ENCODE measurements around the gene CMTM7. TPM values are rescaled to one million over a fixed set of nuclear protein-coding genes. Genes with fewer than 3 reads are reported as not detected.

CMTM7 gene
- total and polyA plus RNA-seq, 9 of the 15 experiments (the other 6 are each of a cell fraction or from before 2014, with no cell fraction given): 0.03 to 1.6 (median 0.42) TPM; not detected in 4

- TF ChIP-seq ZNF584 (CRISPR knock-in tag; IDR thresholded peaks at IDR 0.05; ENCODE audit: low read depth): no peak
- TF ChIP-seq RBFOX2 (IDR thresholded peaks at IDR 0.05; ENCODE audit: low read depth, low read length): no peak
- TF ChIP-seq NFE2 (IDR thresholded peaks at IDR 0.05; ENCODE audit: low read depth): peak; percentile 41
- TF ChIP-seq SAFB2 (IDR thresholded peaks at IDR 0.05; ENCODE audit: borderline replicate concordance, low read depth, low read length, severe bottlenecking): no peak
- TF ChIP-seq LEF1 (IDR thresholded peaks at IDR 0.05): no peak
- TF ChIP-seq ZFP36 (IDR thresholded peaks at IDR 0.05; ENCODE audit: low read depth, low read length, partially characterized antibody): no peak
- TF ChIP-seq ARID3A (IDR thresholded peaks at IDR 0.05; ENCODE audit: borderline replicate concordance, low read depth, low read length): no peak
- no peak for TF ChIP-seq NONO (IDR thresholded peaks at IDR 0.05; ENCODE audit: low read depth in 2 of 2, low read length in 1 of 2)
- TF ChIP-seq MAFG (tag; conservative IDR thresholded peaks at IDR 0.05): peak; percentile 63
- no peak for TF ChIP-seq DMBX1 (CRISPR knock-in tag; IDR thresholded peaks at IDR 0.05; ENCODE audit: borderline replicate concordance)
- TF ChIP-seq SMC3 (conservative IDR thresholded peaks at IDR 0.05; ENCODE audit: insufficient read depth, low read depth, low read length): no peak
- peak; percentile 42; the same call in 1 of the 2 replicates for TF ChIP-seq ZNF316 (IDR thresholded peaks at IDR 0.05)
- no peak for TF ChIP-seq HDAC8 (tag; IDR thresholded peaks at IDR 0.05)
- Histone ChIP-seq H3K27me3 (ENCODE audit: control insufficient read depth in 2 of 2, insufficient read depth in 2 of 2, low read length in 2 of 2) (peaks cover 53 to 80% of the 10 kb centered on the region in 2 experiments), H2AFZ (ENCODE audit: low read depth, low read length) (no peak overlapping the region), H3K4me2 (ENCODE audit: insufficient read depth, low read length) (no peak overlapping the region), H3K79me2 (ENCODE audit: control insufficient read depth, insufficient read depth, low read length) (no peaks in the 10 kb centered on the region), H3K27ac (ENCODE audit: extremely low read depth, low read depth, low read length) (no peak overlapping the region), H3K9me1 (ENCODE audit: control insufficient read depth, insufficient read depth, low read length) (no peaks in the 10 kb centered on the region), H3K9me3 (replicated peaks; ENCODE audit: control insufficient read depth, insufficient read depth, low read depth, low read length) (no peaks in the 10 kb centered on the region), H3K36me3 (ENCODE audit: control insufficient read depth, insufficient read depth, low read length) (no peaks in the 10 kb centered on the region), H4K20me1 (replicated peaks; ENCODE audit: control insufficient read depth, insufficient read depth, low read length) (no peaks in the 10 kb centered on the region), H3K9ac (ENCODE audit: insufficient read depth in 1 of 2, low read depth in 2 of 2, low read length in 2 of 2) (no peak overlapping the region), H3K4me1 (replicated peaks in 1 of 2; ENCODE audit: control insufficient read depth in 2 of 2, insufficient read depth in 2 of 2, low read length in 2 of 2) (peaks cover 0 to 7% of the 10 kb centered on the region in 2 experiments; a peak in 1 of 5 replicates), H3K4me3 (no peak overlapping the region)
- CTCF ChIA-PET (ENCODE audit: low intra/inter-chr PET ratio): no interaction called here
- no peak for FAIRE-seq
- 9% methylated on average over 5 of the region's 5 CpGs for WGBS (ENCODE audit: insufficient coverage, low coverage, missing lambda C conversion rate)
- in situ Hi-C loops (cut with MboI) (no loop called here), intact Hi-C loops (cut with micrococcal nuclease) (no loop called here)
- no peak for ATAC-seq
- POLR2A ChIA-PET: no interaction called here
- DNase-seq (ENCODE audit: extremely low read depth in 1 of 4, low spot score in 3 of 4): no peak
- no TSS peak for BruUV-seq (replicated peaks)
Measured at GRCh38 chr3:32453346-32453745, 61.7 kb downstream of the CMTM7 start.

Measured in K562 (cell line).